Activated naive CD4-positive, alpha-beta T cell (primary cell): Measurements from ENCODE around the gene ATL2.
"Not testable (repeated sequence)": the region's sequence is repeated elsewhere in the genome, so short reads cannot be mapped to it uniquely, and the experiment has no call there.

Experiments used
- DNase-seq, 4 experiments: peaks; one replicate each; lab custom pipeline; 2025; lab: John Stamatoyannopoulos, UW

Gene ATL2

DNA sequence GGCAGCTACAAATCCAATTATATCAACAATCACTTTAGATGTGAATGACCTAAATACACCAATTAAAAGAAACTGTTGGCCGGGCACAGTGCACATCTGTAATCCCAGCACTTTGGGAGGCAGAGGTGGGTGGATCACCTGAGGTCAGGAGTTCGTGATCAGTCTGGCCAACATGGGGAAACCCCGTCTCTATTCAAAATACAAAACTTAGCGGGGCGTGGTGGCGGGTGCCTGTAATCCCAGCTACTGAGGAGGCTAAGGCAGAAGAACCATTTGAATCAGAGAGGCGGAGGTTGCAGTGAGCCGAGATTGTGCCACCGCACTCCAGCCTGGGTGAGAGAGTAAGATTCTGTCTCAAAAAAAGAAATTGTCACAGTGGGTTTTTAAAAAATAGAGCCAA is 49.5 kb downstream of the ATL2 start:
- no peak for DNase-seq

DNA sequence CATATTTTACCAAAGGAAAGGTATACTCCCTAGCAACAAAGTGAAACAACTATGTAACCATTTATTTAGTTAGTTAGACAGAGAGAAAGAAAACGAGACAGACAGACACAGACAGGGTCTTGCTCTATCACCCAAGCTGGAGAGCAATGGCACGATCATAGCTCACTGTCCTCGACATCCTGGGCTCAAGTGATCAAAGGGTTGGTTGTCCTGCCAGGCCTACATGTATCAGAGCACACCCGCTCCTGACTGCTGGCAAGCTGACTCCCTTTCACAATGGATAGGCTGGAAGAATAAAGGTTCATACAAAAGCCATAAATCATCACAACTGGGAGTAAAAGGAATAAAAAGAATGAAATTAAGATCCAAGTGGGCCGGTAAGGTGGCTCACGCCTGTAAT is 53.5 kb downstream of the ATL2 start:
- no peak for DNase-seq

DNA sequence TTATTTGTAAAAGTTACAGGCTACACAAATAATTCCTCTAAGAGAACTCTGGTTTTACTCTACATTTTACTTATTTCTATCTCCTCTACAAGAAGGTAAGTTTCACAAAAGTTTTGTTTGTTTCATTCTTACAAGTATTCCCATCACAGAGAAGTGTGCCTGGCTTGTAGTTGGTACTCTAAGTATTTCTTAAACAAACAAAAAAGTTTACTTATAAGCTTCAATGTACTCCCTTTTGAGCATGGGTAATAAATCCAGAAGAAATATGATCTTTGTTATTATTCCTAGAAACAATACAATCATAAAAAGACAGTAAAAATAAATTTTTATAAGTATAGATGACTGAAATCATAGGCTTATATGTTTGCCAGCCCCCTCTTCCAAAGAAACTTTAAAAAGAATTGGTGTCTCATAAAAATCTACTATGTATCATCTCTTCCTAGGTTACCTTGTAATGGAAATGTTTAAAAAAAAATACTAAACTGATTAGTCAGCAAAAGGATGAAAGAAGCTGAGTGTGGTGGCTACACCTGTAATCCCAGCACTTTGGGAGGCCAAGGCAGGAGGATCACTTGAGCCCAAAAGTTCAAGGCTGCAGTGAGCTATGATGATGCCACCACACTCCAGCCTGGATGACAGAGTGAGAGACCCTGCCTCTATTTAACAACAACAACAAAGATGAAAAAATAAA is 54.7 kb downstream of the ATL2 start:
- no peak for DNase-seq

DNA sequence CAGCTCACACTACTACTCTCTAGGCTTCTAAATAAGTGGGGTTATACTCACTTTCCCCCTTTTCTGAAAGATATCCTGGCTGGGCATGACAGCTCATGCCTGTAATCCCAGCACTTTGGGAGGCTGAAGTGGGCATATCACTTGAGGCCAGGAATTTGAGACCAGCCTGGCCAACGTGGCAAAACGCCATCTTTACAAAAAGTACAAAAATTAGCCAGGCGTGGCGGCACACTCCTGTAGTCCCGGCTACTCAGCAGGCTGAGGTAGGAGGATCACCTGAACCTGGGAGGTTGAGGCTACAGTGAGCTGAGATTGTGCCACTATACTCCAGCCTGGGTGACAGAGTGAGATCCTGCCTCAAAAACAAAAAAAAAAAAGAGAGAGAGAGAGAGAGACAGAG is 57.8 kb downstream of the ATL2 start:
- DNase-seq: not testable (repeated sequence)

DNA sequence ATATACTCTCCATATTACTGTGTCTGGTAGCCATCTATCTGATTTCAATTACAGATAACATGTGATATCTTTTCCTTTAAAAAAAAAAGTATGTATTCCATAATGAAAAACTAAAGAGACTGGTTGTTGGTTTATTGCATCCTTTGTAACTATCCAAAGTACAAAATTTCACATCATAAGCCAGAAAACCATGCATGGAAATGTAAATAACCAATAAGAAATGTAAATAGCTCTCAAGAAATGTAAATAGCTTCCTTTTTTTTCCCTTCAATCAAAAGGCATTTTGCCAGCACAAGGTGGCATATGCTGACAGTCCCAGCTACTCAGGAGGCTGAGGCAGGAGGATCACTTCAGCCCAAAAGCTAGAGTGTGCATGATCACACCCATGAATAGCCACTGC is 59.3 kb downstream of the ATL2 start:
- DNase-seq: no peak

DNA sequence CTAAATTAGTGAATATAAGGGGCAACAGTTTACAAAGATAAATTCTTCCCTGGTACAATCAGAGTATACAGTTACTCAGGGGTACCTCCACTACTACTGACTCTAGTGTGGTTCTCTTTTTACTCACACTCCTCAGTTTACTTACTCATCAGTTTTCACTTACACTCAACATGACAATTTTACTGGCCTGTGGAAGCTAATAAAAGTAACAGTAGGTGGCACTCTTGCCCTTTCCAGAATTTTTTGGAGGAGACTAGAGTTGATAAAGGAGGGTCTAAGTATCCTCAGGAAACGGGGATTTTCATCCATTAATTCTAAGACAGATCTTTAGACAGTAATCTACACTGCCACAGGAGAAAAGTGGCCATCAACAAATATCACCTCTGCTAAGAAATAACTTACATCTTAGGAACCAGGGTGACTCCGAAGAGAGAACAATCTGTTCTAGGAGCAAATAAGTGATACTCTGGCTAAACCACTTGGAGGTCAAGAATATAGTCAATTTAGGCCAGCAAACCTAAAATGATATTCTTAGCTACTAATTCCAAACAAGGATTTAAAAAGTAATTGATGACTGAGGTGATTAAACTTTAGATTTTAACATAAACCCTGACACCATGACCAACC is 61.3 kb downstream of the ATL2 start:
- no peak for DNase-seq

DNA sequence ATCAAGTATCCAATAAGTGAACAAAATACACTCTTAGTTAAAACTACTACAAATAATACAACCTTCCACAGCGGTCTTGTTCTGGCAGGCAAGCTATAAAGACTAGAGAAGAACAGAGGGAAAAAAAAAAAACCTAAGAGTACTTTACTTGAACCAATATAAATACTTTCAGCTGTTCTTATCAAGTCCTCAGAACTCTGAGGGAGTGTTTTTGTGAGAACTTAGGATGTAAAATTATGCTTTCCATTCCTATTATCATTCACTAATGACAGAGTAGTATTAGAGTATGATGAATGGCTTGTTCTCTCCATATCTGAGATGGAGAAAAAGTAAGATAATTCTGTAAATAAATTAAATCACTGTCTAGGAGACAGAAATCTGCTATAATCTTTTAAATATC is 68.3 kb downstream of the ATL2 start:
- no peak for DNase-seq

DNA sequence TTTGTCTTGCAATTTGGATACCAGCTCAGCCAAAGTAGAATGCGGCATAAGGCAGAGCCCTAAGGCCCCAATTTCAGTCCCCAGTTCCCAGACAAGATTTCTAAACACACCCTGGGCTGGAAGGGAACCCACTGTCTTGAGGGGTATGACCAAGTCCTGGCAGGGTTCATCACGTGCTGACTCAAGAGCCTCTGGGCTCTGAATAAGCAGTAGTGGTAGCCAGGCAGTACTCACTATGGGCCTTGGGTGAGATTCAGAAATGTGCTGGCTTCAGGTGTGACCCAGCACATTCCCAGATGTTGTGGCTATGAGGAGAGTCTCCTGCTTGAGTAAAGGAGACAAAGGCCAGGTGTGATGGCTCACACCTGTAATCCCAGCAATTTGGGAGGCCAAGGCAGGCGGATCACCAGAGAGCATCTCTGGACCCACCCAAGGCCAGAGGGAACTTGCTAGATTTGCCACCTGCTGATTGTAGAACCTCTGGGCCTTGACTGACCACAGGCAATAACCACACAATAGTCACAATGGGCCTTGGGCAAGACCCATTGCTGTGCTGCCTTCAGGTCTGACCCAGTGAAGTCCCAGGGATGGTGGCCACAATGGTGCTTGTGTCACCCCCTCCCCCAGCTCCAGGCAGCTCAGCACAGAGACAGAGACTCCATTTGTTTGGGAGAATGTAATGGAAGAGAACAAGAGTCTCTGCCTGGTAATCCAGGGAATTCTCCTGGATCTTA is 74.9 kb downstream of the ATL2 start:
- no peak for DNase-seq

DNA sequence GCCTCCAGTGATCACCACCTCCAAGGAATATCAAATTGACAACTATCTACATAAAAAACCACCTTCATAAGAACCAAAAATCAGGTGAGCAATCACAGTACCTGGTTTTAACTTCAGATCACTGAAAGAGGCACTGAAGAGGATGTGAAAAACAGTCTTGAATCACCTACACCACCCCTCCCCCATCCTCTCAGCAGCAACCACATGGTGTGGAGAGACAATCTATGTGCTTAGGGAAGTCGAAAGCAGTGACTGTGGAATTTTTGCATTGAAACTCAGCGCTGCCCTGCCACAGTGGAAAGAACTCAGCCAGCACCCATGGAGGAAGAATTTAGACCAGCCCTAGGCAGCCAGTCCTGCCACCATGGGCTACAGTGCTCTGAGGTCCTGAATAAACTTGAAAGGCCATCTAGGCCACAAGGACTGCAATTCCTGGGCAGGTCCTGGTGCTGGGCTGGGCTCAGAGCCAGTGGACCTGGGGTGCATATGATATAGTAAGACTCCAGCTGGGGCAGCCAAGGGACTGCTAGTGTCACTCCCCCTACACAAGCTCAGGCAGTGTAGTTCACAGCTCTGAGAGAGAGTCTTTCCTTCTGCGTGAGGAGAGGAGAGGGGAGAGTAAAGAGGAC is 75.6 kb downstream of the ATL2 start:
- DNase-seq: no peak

DNA sequence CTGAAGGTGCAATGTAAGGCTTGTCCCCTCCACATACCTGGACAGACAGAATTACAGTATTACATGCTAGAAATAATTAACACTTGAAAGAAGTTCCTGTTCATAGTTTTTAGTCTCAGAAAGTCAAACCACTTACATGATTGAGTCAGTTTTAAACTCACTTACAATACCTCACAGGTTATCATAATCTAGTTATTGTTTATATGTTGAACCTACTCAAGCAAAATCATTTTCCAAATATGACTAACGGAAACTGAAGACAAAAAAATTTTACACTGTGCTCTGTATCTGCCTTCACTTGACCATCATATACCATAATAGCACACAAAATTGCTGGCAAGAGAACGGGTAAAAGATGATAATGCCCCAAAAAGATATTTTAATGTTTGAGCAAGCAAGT is 78.5 kb downstream of the ATL2 start:
- no peak for DNase-seq

DNA sequence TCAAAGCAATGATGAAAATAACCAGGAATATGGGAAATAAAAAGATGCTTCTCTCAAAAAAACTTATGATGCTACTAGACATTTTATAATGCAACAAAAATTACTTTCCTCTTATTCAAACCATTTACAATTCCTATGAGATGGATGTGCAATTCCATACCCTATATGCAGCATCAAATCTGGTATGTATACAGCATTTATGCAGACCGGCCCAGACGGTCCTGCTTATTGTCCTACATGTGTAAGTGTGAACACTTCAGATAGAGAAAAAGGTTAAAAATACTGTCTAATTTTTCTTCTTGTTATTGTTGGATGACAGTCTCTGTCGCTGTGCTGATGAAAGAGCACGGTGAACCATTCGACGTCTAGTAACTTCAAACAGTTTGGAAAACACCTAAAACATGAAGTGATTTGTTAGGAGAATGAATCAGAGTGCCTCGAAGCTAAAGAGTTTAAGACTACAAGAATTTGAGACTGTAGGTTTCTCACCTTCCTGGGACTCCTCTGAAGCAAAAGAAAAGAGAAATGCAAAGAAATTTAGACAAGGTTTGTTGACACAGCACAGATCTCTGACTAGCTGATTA is 80.8 kb downstream of the ATL2 start:
- DNase-seq: no peak

DNA sequence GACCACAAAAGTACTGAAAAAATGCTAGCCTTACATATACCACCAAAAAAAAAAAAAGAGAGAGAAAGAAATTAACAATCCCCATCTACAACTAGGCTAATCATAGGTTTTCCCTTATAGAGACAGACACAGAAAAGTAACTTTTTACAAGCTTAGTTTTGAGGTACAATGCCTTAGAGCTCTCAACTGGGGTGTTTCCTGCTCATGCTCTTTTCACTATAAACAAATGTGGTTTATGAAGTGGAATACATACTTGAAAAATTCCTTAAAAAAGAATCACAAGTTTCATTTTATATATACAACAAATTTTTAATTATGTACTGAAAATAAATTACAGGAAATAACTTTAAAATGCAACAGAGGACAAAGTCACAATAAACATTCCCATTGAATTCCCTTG is 82.5 kb downstream of the ATL2 start:
- DNase-seq: no peak

DNA sequence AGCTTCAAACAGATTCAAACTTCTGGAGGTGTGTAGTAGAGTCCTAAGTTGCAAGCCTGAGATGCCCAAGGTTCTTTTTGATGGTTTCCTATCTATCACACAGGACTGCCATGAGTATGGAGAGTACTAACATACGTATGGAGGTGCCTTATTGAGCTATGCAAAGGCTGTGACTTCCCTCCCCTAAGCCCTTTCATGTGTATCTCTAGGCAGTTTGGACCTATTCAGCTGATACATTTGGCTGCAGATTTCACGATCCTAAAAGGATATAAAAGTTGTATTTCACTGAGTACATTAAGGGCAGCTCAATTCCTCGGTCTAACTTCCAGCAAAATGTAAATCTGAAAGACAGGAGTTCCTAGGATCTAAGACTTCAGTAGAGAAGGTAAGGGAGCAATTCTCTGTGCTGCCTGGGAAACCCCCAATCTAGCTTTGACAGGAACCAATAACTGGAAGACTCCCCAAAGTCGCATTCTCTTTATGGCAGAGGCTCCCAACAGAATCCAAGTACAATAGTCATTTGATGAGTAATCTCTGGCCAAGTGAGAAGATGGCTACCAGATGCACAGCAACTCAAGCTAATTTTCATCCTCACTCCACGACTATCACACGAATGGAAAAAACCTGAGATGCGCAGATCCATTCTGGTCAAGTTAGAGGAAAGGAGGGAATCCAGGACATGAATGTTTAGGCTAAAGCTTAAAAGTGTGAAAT is 83.8 kb downstream of the ATL2 start:
- DNase-seq: no peak

DNA sequence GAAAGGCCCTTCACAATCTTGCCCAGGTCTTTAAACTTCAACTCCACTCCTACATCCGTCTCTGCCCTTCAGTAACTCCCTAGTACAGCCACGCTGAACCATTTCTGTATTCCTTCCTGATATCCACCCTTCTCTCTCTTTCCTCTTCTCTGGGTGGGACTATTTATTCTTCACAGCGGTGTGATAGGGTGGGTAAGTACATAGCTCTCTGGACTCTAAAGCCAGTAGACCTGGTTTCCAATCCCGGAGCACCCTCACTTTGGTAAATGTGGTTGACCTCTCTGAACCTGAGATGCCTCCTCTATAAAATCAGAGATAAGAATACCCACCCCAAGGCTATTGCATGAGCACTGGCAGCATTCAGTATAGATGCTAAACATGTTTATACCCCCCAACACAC is 86.7 kb downstream of the ATL2 start:
- DNase-seq: no peak

DNA sequence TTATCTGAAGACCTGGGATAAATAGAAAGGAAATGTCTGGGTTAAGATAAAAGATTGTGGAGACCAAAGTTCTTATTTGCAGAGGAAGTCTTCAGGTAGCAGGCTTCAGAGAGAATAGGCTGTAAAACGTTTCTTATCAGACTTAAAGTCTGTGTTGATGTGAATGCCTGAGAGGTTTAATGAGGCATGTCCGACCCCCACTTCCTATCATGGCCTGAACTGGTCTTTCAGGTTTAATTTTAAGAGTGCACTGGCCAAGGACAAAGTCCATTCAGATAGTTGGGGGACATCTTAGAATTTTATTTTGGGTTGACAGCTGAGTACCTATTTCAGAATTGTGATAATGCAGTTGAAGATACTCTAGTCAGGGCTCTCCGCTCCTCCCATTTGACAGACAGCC is 92.1 kb downstream of the ATL2 start:
- DNase-seq: no peak

DNA sequence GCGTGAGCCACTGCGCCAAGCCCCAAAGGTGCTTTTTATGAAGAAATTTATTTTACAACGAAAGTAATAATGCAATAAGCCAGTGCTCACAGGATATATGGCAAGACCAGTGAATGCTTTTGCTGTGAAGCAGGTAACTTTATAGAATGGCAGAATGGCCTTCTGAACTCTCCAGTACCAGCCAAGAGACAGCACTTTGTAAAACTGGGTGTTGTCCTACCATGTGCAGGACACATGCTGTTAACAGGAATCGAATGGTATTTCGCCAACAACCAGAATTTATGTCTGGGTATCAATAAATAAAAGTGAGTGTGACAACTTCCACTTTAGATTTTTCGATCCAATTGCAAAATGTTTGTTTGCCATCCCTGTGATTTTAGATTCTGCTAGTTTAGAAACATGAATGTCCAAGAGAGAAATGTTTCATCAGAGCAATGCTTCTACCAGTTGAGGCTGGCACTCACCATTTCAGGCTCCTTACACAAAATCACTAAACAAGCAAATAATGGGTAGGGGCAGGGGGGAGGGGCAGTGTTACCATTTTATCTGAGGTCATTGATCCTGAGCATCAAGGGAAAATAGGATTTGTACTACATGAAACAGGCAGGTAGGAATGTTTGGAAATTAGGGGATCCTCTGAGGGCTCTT is 95.9 kb downstream of the ATL2 start:
- no peak for DNase-seq

DNA sequence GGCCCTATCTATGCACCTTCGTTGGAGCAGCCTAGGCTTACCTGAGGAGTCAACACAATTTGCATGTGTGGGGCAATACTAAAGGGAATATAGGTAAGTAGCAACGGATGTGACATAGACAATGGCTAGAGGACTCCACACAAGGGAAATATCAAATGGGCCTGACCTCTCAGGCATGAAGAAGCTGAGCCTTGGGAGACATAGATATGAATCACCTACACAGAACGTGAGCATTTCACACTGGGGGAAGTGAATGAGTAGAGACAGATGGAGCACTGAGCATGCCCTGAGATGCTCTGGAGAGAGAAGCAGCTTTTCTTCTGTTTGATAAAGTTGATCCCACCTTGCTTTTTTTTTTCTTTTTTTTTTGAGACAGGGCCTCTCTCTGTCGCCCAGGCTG is 97.9 kb downstream of the ATL2 start:
- no peak for DNase-seq

DNA sequence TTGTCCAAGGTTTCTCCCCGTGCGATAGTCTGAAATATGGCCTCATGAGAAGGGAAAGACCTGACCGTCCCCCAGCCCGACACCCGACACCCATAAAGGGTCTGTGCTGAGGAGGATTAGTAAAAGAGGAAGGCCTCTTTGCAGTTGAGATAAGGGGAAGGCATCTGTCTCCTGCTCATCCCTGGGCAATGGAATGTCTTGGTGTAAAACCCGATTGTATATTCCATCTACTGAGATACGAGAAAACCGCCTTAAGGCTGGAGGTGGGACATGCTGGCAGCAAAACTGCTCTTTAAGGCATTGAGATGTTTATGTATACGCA is 99.0 kb downstream of the ATL2 start:
- DNase-seq: not testable (repeated sequence)

DNA sequence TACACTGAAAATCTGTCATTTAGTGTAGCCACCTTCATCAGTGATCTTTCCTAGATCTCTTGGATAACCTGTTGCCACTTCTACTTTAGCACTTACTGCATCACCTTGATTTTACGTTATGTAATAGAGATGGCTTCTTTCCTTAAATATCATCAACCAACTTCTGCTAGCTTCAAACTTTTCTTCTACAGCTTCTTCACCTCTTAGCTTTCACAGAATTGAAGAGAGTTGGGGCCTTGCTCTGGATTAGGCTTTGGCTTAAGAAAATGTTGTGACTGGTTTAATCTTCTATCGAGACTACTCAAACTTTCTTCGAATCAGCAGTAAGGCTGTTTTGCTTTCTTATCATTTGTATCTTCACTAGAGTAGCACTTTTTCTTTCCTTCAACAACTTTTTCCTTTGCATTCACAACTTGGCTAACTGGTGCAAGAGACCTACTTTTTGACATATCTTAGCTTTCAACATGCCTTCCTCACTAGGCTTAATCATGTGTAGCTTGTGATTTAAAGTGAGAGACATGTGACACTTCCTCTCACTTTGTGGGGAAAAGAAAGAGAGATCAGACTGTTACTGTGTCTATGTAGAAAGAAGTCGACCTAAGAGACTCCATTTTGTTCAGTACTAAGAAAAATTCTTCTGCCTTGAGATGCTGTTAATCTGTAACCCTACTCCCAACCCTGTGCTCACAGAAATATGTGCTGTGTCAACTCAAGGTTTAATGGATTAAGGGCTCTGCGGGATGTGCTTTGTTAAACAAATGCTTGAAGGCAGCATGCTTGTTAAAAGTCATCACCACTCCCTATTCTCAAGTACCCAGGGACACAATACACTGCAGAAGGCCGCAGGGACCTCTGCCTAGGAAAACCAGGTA is 99.6 kb downstream of the ATL2 start:
- DNase-seq: no peak
